Glomerular visceral epithelial cell (primary cell): ENCODE data around the gene MED13L.
"Not testable (repeated sequence)": the region's sequence is repeated elsewhere in the genome, so short reads cannot be mapped to it uniquely, and the experiment has no call there.

Experiments
- DNase-seq: peaks from one replicate; pipeline ENCODE4 v3.0.0-alpha.2; 2016; ENCODE audit errors: extremely low spot score

Gene MED13L

DNA sequence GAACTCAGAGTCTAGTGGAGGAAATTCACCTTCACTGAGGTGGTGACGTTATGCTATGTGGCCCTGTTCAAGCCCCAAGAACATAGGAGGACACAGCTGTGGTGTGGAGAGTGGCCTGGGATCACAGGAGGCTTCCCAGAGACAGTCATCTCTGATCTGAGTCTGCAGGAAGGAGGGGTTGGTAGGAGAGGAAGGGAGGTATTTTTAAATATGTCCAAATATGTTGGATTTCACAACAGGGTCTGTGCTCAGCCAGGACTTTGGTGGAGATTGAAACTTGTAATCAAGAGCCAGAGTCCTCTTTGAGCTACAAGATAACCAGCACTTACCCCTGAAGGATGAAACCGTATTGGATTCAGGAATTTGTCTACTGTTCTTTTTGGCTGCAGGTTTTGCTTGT, 26.4 kb upstream of the MED13L start:
- no peak for DNase-seq

DNA sequence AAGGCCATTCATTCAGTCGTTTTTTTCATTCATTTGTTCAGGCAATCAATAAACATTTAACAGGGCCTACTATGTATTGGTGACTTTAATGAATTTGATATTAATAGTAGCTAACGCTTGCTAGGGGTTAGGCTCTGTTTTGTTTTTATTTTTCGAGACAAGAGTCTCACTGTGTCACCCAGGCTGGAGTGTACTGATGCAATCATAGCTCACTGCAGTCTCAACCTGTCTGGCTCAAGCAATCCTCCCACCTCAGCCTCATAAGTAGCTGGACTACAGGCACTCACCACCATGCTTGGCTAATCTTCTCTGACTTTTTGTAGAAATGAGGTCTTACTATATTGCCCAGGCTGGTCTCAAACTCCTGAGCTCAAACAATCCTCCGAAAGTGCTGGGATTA, 25.6 kb upstream of the MED13L start:
- no peak for DNase-seq

DNA sequence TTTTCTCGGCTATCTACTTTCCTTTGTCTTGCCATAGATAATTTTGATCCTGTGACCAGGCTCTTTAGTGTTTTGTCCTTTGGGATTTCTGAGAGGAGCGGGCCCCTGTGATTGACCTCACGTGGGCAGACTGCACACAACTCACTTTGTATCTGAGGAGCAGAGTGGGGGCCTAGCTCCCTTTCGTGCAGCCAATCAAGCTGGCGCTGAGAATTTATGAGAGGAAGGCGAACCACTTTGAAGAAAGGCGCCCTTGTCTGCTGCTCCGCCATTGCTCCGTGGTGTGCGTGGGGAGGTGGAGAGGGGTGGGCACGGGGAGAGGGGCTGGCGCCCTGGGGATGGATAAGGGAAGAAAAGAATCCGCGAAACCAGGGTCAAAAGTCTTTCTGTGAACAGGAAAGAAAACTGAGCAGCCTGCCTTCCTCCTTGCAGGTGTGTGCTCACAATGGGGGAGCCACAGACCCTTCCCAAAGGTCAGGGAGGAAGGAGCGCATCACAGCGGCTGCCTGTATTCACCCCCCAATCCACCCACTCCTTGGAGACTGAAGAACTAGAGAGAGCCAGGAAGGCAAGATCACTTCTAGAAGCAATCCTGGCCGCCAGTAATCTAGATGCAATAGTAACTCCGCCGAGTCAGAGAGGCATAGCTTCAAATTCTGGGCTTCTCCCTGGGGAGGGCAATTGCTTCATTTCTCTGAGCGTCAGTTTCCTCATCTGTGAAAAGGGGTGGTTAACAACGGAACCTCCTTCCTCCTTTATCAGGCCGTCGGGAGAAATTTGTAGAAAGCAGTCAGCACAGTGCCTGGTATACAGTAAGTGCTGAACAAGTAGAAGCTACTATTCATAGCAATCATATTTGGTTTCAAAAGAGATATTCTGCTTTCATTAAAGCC, 24.9 kb upstream of the MED13L start:
- DNase-seq, result no peak

DNA sequence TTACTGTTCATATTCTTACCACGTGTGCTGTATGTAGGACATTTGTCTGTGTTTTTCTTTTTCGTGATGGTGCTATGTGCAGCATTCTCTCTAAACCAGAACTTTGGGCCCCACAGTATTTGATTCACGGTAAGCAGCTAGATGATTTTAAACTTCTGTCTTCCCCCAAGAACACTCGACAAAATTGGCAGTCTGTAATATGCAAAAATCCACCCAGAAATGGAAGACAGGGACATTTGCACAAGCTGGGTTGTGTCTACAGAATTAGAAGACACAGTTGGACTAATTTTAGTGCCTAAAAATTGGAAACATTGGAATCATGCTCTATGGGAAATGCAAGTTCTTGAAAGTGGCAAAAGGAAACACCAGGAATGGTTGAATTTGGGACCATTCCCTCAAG, 24.1 kb upstream of the MED13L start:
- DNase-seq, result no peak

DNA sequence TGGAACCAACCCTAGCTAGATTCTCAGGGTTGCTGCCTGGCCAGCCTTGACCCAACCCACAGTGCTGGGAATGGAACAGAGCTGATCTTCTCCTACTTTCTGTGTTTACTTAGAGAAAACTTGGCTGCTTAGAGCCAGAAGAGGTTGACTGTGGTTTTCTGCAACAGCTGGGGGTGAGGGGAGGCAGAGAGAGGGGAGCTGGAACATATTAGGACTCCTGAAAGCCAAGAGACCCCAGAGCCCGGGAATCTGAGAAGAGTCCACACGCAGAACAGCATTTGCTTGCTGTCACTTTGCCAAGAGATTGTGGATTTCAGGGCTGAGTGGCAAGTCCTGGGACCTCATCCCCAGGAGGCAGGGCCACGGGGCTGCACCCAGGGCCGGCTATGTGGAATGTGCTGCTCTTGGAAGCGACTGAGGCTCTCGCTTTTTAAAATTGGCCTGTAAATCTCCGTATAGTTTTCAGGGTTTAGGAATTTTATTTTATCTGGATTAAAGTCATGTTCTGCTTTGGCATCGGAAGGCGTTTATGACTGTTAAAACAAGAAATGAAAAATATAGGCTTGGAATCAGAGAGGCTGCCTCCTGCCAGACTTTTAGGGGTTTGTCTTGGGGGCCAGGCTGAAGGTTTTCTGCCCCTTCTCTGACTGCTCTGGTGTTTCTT, 22.3 kb upstream of the MED13L start:
- no peak for DNase-seq

DNA sequence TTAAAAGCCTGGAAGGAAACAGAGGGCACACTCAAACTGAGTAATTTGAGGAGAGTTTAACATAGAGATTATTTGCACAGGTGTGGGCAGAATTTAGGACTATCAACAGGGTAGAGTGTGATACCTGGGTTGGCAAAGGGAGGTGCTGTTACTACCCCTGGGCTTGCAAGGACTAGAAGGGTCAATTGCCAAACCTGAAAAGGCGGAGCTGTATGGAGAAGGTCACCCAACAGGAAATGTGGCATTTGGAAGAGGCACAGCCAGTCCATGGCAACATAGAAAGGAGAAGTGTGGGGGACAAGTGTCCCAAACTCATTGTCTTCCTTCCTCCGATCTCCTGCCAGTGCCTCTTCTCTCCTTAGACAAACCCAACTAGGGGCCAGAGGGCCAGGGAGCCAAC, 21.6 kb upstream of the MED13L start:
- no peak for DNase-seq

DNA sequence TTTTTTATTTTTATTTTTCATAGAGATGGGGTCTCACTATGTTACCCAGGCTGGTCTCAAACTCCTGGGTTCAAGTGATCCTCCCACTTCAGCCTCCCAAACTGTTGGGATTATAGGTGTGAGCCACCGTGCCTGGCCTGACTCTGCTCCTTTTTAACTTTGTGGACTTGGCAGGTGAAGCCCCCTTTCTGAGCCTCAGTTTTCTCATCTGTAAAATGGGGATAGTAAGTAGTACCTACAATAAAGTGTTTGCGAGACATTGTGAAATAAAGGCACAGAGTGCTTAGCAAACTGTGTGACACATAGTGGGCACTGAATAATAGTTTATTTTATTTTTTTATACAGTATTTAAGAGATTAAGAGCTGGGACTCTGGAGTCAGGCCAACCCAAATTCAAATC, 21.1 kb upstream of the MED13L start:
- DNase-seq, result no peak

DNA sequence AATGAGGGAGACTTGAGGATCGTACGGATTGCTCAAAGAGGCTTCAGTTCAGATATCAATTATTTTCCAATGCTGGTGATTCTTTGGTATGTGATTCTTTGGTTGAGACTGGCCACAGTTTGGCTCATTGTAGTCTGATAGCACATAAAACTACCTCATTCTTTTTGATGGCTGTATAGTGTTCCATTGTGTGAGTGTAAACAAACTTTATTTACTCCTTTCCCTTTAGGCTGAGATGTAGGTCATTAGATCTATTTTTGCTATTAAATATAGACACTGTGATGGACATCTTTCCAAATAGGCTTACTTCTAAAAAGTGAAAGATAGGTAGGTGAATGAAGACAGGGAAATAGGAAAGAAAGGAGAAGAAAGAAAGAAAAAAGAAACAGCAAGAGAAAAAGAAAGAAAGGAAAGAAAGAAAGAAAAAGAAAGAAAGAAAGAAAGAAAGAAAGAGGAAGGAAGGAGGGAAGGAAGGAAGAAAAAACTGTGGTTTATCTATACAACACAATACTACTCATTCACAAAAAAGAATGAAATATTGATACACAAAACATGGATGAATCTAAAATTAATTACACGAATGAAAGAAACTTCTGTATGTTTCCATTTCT, 19.8 kb upstream of the MED13L start:
- no peak for DNase-seq

DNA sequence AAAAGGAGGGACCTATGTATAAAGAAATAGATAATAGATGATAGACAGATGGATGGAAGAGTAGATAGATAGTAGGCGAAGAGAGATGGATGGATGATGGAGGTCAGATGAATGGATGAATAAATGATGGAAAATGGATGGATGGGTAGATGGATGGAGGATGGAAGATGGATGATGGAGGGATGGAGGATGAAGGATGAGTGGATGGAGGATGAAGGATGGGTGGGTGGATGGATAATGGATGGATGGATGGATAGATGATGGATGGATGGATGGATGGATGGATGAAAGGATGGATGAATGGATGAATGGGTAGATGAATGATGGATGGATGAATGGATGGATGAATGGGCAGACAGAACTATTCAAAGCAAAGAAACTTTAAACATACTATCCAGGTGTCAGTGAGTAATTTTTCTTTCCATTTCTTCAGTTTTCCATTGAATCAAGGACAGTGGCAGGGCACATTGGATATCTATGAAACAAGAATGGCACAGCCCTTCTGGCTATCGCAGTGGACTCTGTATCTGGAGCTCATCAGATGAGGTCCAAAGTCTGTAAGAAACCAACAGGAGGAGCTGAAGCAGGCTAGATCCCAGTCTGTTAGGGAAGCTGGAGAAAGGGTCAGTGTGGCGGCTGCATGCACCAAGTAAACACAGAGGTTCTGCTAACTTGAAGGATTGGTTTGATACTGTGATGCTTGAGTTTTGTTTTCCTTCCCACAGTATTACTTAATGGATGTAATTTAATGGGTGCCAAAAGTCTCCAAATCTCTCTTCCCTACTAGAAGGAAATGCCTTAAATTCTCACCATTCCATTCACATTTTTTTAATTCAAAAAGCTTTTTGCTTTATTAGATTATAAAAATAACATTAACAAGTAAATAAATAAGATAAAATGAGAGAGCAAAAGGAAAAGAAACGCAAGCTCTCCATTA, 18.1 kb upstream of the MED13L start:
- DNase-seq, result no peak

DNA sequence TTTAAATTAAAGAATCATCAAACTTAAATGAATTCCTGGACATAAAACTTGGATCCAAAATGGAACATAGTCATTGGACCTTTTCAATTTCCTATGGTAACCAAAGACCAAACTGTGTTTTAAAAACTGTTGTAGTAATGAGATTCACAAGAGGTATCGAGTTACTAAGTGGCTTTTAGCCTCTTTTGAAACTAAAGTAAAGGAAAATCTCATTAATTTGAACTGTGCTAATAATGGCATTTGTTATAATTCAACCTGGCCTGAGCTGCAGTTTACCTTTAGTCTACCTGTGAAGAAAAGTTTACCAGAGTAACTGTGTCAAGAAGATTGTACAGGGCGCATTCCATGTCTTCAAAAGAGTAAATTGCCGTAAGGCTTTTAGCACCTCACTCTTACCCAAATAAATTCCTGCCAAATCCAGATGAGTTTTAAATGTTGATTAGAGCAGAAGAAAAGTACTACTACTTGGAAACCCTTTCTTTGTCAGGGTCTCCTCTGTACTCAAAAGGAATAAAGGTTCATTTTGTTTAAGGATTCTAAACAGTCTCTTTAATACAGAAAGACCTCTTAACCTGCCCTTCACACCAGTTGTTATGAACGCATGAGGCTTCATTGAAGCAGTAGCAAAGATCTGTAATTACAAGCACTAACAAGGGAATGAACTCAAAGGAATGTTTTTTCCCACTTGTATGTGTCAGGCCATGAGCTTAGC, 17.1 kb upstream of the MED13L start:
- no peak for DNase-seq

DNA sequence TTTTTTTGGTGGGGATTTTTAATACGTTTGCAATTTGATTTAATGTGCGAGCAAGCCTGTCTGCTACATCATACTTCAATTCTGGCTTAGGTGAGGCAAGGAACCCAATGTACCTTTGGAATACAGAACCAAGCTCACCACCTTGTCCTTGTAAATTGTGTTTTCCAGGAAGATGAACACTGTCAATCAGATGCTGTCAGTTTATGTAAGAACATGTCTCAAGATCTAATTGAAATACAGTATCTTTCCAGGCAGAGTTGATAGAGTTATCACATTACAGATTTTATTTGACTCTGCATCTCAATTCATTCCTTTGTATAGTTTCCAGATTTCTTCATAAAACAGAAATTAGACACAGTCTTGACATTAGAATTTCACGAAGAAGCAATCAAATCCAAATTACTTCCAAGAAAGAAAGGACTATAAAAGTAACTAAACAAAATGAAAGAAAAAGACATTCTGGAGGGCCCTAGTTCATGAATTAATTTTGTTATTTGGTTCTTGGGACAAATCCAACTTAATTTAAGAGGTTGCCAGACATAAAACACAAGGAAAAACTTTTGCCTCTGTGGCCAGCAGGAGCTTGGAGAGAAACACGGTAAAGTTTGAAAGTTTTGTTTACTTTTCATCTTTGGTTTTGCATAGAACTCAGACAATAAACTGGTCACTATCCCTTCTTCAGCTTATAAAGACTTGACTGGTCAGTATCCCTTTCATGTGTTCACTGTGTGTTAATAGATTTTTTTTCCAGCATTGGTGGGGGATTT, 16.4 kb upstream of the MED13L start:
- DNase-seq, result no peak

DNA sequence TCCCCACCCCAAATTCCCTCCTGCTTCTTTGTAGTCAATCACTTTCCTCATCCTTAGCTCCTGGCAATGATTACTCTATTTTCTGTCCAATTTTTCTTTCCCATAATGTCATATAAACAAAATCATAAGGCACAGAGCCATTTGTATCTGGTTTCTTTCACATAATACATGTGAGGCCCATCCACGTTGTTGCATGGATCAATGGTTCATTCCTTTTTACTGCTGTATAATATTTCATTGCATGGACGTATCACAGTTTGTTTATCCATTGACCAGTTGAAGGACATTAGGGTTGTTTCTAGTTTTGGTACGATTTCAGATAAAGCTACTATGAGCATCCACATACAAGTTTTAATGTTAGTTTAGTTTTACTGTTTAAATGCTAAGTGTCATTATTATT, 13.7 kb upstream of the MED13L start:
- no peak for DNase-seq

DNA sequence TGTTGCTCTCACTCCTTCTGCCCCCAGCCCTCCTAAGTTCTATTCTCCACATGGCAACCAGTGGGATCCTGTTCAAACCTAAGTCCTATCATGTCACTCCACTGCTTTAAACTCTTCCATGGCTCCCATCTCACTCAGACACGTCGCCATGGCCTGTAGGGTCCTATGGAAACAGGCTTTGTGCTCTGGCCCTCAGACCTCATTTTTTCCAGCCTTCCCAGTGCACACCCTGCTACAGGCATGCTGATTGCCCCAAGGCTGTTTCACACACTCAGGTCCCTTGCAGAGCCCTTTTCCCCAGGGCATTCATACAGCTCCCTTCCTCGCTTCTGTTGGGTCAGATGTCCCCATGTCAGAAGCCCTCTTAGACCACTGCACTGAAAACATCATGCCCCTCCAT, 11.2 kb upstream of the MED13L start:
- no peak for DNase-seq

DNA sequence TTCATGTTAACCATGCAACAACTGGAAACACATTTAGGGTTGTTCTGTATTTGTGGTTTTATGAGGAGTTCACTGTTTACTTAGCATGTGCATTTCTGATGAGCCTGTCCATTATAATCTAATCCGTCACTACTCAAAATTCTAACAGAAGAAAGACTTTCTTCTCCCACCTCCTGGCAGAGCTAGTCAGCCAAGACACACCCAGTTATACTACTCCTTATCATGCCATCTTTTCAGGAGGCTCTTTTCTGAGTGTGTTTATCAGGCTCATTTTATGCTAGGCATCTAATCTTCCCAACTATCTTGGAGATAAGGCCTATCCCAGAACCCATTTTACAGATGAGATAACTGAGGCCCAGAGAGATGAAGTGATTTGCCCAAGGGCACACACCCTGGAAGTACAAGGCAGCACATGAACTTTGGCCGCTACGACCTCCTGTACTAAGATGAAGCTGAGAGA, 10.4 kb upstream of the MED13L start:
- no peak for DNase-seq

DNA sequence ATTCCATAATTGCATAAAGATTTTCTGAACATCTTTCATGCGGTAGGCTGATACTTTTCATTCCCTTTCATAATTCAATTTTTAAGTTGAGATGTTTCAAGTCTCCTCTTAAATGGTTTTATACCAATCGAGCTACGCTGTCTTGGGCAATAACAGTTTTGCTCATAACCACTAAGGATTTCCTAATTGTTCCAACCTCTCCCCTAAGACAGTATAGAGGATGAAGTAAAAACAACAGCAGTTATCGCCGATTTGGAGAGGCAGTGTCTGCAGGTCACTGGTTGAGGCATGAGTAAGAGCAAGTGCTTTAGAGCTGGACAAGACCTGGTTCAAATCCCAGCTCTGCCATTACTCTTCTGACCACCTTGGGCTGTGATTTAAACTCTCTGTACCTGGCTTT, 6.9 kb upstream of the MED13L start:
- no peak for DNase-seq

DNA sequence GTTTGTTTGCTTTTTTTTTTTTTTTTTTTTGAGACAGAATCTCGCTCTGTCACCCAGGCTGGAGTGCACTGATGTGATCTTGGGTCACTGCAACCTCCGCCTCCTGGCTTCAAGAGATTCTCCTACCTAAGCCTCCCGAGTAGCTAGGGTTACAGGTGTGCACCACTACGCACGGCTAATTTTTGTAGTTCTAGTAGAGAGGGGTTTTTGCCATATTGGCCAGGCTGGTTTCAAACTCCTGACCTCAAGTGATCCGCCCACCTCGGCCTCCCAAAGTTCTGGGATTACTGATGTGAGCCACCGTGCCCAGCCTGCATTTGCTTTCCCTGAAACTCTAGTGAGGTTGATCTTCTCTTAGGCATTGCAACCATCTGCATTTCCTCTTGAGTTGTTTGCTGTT, 6.4 kb upstream of the MED13L start:
- not testable (repeated sequence) for DNase-seq

DNA sequence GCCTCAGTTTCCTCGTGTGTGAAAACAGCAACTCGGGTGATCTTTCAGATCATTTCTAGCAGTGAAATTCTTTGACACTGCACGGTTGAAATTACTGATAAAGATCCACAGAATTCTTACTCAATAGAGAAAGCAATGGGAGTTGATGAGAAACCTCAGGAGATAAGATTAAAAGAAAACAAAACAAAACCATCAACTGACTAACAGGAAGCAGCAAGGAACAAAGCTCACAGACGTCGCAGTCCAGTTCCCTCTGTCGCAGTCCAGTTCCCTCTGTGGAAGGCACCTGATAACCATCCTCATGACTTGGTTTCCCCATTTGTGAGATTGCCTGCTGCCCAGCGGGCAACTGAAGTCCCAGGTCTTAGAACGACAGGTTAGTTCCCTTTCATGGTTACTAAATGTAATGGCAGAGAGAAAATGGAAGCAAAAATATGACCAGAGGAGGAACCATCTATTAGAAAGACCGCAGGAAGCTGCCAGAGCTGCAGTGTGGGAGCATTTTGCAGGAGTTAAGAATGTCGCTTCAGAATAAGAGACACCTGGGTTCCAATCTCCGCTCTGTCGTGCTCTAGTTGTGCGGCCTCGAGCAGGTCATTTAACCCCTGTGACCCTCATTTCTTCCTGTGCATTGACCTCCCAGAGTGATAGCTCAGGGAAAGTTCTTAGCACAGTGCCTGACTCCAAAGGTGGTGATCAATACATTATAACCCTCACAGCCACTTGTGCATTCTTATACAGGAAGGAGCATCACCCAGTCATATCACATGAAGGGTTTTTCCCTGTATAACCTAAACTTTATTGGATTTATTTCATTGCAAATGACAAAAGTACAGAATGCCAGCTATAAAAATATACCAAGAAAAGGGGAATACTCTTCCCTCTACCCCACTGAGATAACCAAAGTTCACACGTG, 5.1 kb upstream of the MED13L start:
- DNase-seq, result no peak

DNA sequence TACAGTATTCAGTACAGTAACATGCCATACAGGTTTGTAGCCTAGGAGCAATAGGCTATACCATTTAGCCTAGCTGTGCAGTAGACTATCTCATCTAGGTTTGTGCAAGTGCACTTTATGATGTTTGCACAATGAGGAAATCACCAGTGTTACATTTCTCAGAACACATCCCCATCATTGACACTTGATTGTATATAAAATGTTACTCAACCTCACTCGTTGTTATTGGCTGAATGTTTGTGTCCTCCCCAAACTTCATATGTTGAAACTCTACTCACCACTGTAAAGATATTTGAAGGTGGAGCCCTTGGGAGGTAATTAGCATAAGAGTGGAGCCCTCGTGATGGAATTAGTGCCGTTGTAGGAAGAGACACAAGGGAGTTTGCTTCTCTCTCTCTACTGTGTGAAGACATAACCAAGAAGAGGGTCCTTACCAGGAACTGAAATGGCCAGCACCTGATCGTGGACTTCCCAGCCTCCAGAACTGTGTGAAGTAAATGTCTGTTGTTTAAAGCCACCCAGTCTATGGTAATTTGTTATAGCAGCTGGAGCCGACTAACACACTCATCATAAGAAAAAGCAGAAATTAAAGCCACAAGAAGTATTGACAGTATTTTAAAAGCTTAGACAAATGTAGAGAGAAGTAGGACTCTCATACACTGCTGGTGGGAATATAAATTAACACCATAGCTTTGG, 3.2 kb upstream of the MED13L start:
- no peak for DNase-seq

DNA sequence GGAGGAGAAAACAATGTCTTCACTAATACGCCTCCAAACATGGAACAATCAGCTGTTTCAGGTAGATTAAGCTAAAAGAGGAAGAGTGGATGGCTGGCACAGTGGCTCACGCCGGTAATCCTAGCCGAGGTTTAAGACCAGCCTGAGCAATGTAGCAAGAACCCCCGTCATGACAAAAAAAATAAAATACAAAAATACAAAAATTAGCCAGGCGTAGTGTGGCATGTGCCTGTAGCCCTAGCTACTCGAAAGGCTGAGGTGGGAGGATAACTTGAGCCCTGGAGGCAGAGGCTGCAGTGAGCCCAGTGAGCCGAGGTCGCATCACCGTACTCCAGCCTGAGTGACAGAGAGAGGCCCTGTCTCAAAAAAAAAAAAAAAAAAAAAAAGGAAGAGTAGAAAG, 1.2 kb upstream of the MED13L start:
- DNase-seq, result no peak
